Peyer's patch (tissue), 4 donors: ENCODE results near the gene PAX6. TPM values are rescaled to one million over a fixed set of nuclear protein-coding genes. Genes with fewer than 3 reads are reported as not detected.

ENCODE experiments used
- DNase-seq, 3 donors: peaks; one replicate each; pipeline ENCODE4 v3.0.0-alpha.2; 2017 to 2019
- H3K27ac ChIP-seq, 4 donors: fragments of 200-600 bp; sonication (generic); one replicate each; pipeline ENCODE4 v1.5.1; 2016 to 2019
- H3K27me3 ChIP-seq, 2 donors: fragments of 200-600 bp; sonication (generic); one replicate each; pipeline ENCODE4 v1.5.1; 2019
- H3K36me3 ChIP-seq, 3 donors: fragments of 200-600 bp; sonication (generic); one replicate each; pipeline ENCODE4 v1.5.1; 2016 to 2019
- H3K4me1 ChIP-seq, 4 donors: fragments of 200-600 bp; sonication (generic); one replicate each; pipeline ENCODE4 v1.5.1; 2016 to 2019
- H3K4me3 ChIP-seq, 4 donors: fragments of 200-600 bp; sonication (generic); 1 replicate in 3 of 4; 2 replicates in 1 of 4; pipeline ENCODE4 v1.5.1; 2016 to 2019; ENCODE audit warnings: mild to moderate bottlenecking in 1 of 4
- H3K9me3 ChIP-seq, 4 donors: fragments of 200-600 bp; sonication (generic); one replicate each; pipeline ENCODE4 v1.5.1; 2016 to 2019; ENCODE audit warnings: mild to moderate bottlenecking in 1 of 4
- CTCF ChIP-seq, 6 experiments: fragments of 450-650 bp in 4 of 6; fragments of 200-600 bp in 2 of 6; sonication (generic) in 1 of 6; IDR thresholded peaks; one replicate each; pipeline ENCODE4 v1.5.1; 2017 to 2019; ENCODE audit warnings: antibody characterized with exemption in 6 of 6, mild to moderate bottlenecking in 3 of 6, moderate library complexity in 1 of 6
- POLR2A ChIP-seq, 2 donors: fragments of 450-650 bp; IDR thresholded peaks; one replicate each; pipeline ENCODE4 v1.5.1; 2017; ENCODE audit warnings: antibody characterized with exemption in 2 of 2, mild to moderate bottlenecking in 2 of 2, moderate library complexity in 2 of 2
- total RNA-seq, 4 donors: library from RNA; depleted of rRNA; stranded (reverse); fragments of >200 nt; gene quantifications; one replicate each; pipeline ENCODE4 v1.1.0, GENCODE V29; 2016

Gene PAX6
- total RNA-seq, 4 donors from 2014 or later: 2.5 to 5.1 (median 2.8) TPM; not detected in 1

- H3K27ac ChIP-seq: no peak overlapping the region
- H3K9me3 ChIP-seq: peaks cover 0 to 17% (median 0%) of the 10 kb centered on the region in 4 donors
- DNase-seq: no peak
- peaks cover 0 to 64% (median 26%) of the 10 kb centered on the region in 4 donors for H3K4me1 ChIP-seq
- no peaks in the 10 kb centered on the region for H3K36me3 ChIP-seq
- TF ChIP-seq CTCF (IDR thresholded peaks at IDR 0.05): no peak
- no peak for TF ChIP-seq POLR2A (IDR thresholded peaks at IDR 0.05)
- peak overlapping the region in 1 of 4 donors; percentile 47 for H3K4me3 ChIP-seq
- peaks cover 0 to 92% of the 10 kb centered on the region in 2 donors for H3K27me3 ChIP-seq
Measured at GRCh38 chr11:31809541-31809856, 1.6 kb downstream of the PAX6 start.

GRCh38 chr11:31808721-31809540 is 2.2 kb downstream of the PAX6 start:
- Histone ChIP-seq H3K36me3 (no peaks in the 10 kb centered on the region), H3K27ac (no peak overlapping the region), H3K9me3 (peaks cover 0 to 18% (median 0%) of the 10 kb centered on the region in 4 donors), H3K27me3 (peaks cover 0 to 92% of the 10 kb centered on the region in 2 donors), H3K4me1 (peaks cover 0 to 63% (median 29%) of the 10 kb centered on the region in 4 donors), H3K4me3 (no peak overlapping the region)
- DNase-seq: no peak
- no peak for TF ChIP-seq CTCF (IDR thresholded peaks at IDR 0.05)
- TF ChIP-seq POLR2A (IDR thresholded peaks at IDR 0.05): no peak

GRCh38 chr11:31807799-31808667 is 3.1 kb downstream of the PAX6 start:
- Histone ChIP-seq H3K4me1 (peaks cover 0 to 54% (median 29%) of the 10 kb centered on the region in 4 donors), H3K36me3 (no peaks in the 10 kb centered on the region), H3K27ac (no peak overlapping the region), H3K27me3 (peaks cover 0 to 92% of the 10 kb centered on the region in 2 donors), H3K9me3 (peaks cover 0 to 22% (median 0%) of the 10 kb centered on the region in 4 donors), H3K4me3 (no peak overlapping the region)
- DNase-seq: no peak
- TF ChIP-seq POLR2A (IDR thresholded peaks at IDR 0.05) (no peak), CTCF (IDR thresholded peaks at IDR 0.05) (no peak)

- H3K4me1 ChIP-seq: peaks cover 0 to 45% (median 22%) of the 10 kb centered on the region in 4 donors
- DNase-seq: no peak
- H3K27me3 ChIP-seq: peaks cover 0 to 91% of the 10 kb centered on the region in 2 donors
Measured at GRCh38 chr11:31806928-31807798, 4.0 kb downstream of the PAX6 start.

More at GRCh38 chr11:31806928-31807798, 4.0 kb downstream of the PAX6 start:
- H3K36me3 ChIP-seq: no peaks in the 10 kb centered on the region
- TF ChIP-seq POLR2A (IDR thresholded peaks at IDR 0.05): no peak
- TF ChIP-seq CTCF (IDR thresholded peaks at IDR 0.05): no peak
- H3K27ac ChIP-seq: no peak overlapping the region
- H3K4me3 ChIP-seq: no peak overlapping the region
- peaks cover 0 to 23% (median 0%) of the 10 kb centered on the region in 4 donors for H3K9me3 ChIP-seq
